Upper lobe of left lung (tissue), 6 donors: Measurements from ENCODE around the gene AXIN1. TPM values are rescaled to one million over a fixed set of nuclear protein-coding genes. Genes with fewer than 3 reads are reported as not detected.

Source experiments
- ATAC-seq, 2 donors: fragments of 200-7000 bp; cut with Tn5 transposase; one replicate each; pipeline ENCODE4 v1.9.1; 2022; ENCODE audit warnings: mild to moderate bottlenecking in 2 of 2, moderate library complexity in 2 of 2; ENCODE audit not compliant: low FRiP score in 2 of 2
- DNase-seq, 2 donors: peaks; one replicate each; pipeline ENCODE4 v3.0.0-alpha.2; 2019 to 2020
- H3K27ac ChIP-seq, 4 donors: fragments of 200-600 bp; sonication (generic); one replicate each; pipeline ENCODE4 v1.5.1; 2016 to 2019
- H3K27me3 ChIP-seq, 4 donors: fragments of 200-600 bp; sonication (generic); one replicate each; pipeline ENCODE4 v1.5.1; 2017 to 2019
- H3K36me3 ChIP-seq, 4 donors: fragments of 200-600 bp; sonication (generic); one replicate each; pipeline ENCODE4 v1.5.1; 2016 to 2019
- H3K4me1 ChIP-seq, 4 donors: fragments of 200-600 bp; sonication (generic); one replicate each; pipeline ENCODE4 v1.5.1; 2018 to 2019
- H3K4me3 ChIP-seq, 4 donors: fragments of 200-600 bp; sonication (generic); one replicate each; pipeline ENCODE4 v1.5.1; 2017 to 2019; ENCODE audit warnings: mild to moderate bottlenecking in 2 of 4, moderate library complexity in 1 of 4
- H3K9me3 ChIP-seq, 4 donors: fragments of 200-600 bp; sonication (generic); one replicate each; pipeline ENCODE4 v1.5.1; 2018 to 2019
- EP300 ChIP-seq, 4 donors: sonication (generic); formaldehyde crosslinking; IDR thresholded peaks; one replicate each; pipeline ENCODE4 v1.5.1; 2017; ENCODE audit warnings: antibody characterized with exemption in 4 of 4, control low read depth in 2 of 4
- POLR2A ChIP-seq, 4 donors: fragments of 450-650 bp; IDR thresholded peaks; one replicate each; pipeline ENCODE4 v1.5.1; 2016 to 2017; ENCODE audit warnings: antibody characterized with exemption in 4 of 4, mild to moderate bottlenecking in 2 of 4
- POLR2AphosphoS5 ChIP-seq, 2 donors: sonication (generic); formaldehyde crosslinking; IDR thresholded peaks; one replicate each; pipeline ENCODE4 v1.5.1; 2017; ENCODE audit warnings: antibody characterized with exemption in 2 of 2
- WGBS, 2 donors: methylation state at CpG; one replicate each; pipeline ENCODE4 v1.1.5; 2017 to 2018; 5-methylcytosine and 5-hydroxymethylcytosine counted together
- total RNA-seq, 6 donors: library from RNA; depleted of rRNA in 4 of 6; stranded (reverse); fragments of >200 nt in 4 of 6; gene quantifications; one replicate each; pipeline versions ENCODE4 v1.1.0 to v1.2.1, GENCODE V29; 2016 to 2021
- TF ChIP-seq, protein P1 (sequence below), 6 experiments: fragments of 450-650 bp in 4 of 6; fragments of 200-600 bp in 2 of 6; sonication (generic) in 2 of 6; IDR thresholded peaks; one replicate each; pipeline ENCODE4 v1.5.1; 2016 to 2019; ENCODE audit warnings: antibody characterized with exemption in 6 of 6
- donor health status: DM: no; HTN: no; CAD: no; lungs with moderate emphysema.
- donor health status: DM: no; HTN: yes; CAD: no; lungs with severe emphysema.

AXIN1 gene
- total RNA-seq, 6 donors from 2014 or later, result 26.8 to 45.9 (median 31.9) TPM

DNA sequence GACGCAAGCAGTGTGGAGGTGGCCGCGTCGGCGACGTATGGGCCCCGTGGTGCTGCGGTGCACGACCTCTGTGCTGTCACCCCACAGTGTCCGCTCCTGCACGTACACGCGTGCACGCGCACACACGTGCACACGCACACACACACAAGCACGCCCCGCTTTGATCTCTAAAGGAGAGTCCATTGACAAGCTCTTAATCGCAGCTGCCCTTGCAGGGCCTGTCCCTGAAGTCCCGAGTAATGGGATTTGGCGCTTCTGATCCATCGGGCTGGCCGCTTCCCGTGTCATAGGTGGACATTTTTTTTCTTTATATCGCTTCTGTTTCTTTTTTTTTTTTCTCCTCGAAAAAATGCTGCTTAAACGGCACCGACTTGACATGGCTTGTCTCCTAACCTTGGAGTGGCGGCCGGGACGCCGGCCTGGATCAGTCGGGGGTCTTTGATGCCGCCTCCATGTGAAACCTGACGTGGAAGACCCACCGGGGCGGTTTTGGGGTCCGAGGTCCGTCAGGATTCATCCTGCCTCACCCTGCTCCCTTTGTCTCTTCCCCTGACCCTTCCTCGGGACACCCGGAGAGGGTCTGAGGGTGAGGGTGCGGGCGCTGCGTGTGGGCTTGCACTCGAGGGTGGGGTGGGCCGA, 8.3 kb upstream of the AXIN1 start:
- TF ChIP-seq, protein P1, sequence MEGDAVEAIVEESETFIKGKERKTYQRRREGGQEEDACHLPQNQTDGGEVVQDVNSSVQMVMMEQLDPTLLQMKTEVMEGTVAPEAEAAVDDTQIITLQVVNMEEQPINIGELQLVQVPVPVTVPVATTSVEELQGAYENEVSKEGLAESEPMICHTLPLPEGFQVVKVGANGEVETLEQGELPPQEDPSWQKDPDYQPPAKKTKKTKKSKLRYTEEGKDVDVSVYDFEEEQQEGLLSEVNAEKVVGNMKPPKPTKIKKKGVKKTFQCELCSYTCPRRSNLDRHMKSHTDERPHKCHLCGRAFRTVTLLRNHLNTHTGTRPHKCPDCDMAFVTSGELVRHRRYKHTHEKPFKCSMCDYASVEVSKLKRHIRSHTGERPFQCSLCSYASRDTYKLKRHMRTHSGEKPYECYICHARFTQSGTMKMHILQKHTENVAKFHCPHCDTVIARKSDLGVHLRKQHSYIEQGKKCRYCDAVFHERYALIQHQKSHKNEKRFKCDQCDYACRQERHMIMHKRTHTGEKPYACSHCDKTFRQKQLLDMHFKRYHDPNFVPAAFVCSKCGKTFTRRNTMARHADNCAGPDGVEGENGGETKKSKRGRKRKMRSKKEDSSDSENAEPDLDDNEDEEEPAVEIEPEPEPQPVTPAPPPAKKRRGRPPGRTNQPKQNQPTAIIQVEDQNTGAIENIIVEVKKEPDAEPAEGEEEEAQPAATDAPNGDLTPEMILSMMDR (IDR thresholded peaks at IDR 0.05), result no peak
- no peak for TF ChIP-seq POLR2A (IDR thresholded peaks at IDR 0.05)
- no peak for TF ChIP-seq POLR2AphosphoS5 (IDR thresholded peaks at IDR 0.05)
- TF ChIP-seq EP300 (IDR thresholded peaks at IDR 0.05), result no peak
- Histone ChIP-seq H3K27ac (no peak overlapping the region), H3K9me3 (no peaks in the 10 kb centered on the region), H3K36me3 (no peaks in the 10 kb centered on the region), H3K27me3 (no peaks in the 10 kb centered on the region), H3K4me3 (no peak overlapping the region), H3K4me1 (peaks cover 0 to 6% (median 2%) of the 10 kb centered on the region in 4 donors)
- ATAC-seq (no peak), DNase-seq (no peak)
- WGBS, 2 donors, result 92 to 93% methylated on average over 44 to 47 of the region's 47 CpGs

GRCh38 chr16:359871-360697, 7.6 kb upstream of the AXIN1 start:
- no peaks in the 10 kb centered on the region for H3K9me3 ChIP-seq
- no peak overlapping the region for H3K27ac ChIP-seq
- 90 to 92% methylated on average over 34 to 47 of the region's 47 CpGs for WGBS, 2 donors
- H3K27me3 ChIP-seq, result no peaks in the 10 kb centered on the region
- peak in 1 of 2 donors; percentile 83 for DNase-seq
- H3K36me3 ChIP-seq, result no peaks in the 10 kb centered on the region
- H3K4me3 ChIP-seq, result no peak overlapping the region
- no peak for TF ChIP-seq POLR2A (IDR thresholded peaks at IDR 0.05)
- no peak for TF ChIP-seq EP300 (IDR thresholded peaks at IDR 0.05)
- TF ChIP-seq, protein P1 (IDR thresholded peaks at IDR 0.05), result no peak
- no peak for TF ChIP-seq POLR2AphosphoS5 (IDR thresholded peaks at IDR 0.05)
- peaks cover 0 to 6% (median 2%) of the 10 kb centered on the region in 4 donors for H3K4me1 ChIP-seq
- ATAC-seq, result no peak

DNA sequence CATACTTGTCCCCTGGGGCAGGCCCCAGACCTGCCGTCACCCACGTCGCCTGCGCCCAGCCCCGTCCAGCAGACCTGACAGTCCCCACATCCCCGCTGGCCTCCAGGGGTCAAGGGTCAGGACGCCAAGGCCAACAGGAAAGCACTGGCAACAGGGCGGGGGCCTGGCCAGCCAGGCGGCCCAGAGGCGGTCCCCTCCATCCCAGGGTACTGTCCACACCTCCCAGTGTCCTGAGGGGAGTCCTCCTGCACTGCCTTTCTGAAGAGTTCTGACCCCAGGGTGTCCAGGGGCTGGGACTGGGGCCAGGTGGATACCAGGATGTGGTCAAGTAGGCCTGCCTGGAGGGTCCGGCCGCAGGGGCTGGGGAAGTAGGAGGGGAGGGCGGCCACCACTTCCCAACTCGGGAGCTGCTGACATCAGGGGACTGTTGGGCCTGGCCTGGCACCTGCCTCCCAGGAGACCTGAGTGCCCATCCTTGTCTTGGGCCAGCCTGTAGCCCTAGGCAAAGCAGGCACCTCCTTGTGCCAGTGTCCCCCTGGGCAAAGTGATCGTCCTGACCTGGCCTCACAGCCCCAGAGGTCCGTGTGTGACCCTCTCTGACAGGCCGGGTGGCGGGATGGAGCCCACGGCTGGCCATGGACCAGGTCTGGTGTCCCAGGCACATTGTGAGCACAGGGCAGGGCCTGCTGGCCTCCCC, 6.7 kb upstream of the AXIN1 start:
- 77 to 80% methylated on average over 11 to 19 of the region's 19 CpGs for WGBS, 2 donors
- no peak for ATAC-seq

DNA sequence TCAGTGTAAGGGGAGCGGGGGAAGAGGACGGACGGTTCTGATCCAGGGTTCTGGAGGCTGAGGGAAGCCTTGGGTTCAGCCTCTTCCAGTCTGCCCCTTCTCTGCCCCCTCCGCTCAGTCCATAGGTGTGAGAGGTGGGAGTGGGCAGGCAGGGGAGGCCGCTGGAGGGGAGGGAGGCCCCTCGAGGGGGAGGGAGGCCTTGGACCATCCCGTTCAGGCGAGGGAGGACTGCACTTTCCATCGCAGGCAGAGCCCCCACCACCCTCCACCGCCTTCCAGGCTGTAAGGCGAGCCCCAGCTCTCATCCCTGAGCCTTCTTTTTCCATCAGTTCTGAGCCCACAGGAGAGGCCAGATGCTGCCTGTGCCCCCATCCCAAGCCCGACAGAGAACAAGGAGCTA, 4.2 kb upstream of the AXIN1 start:
- Histone ChIP-seq H3K9me3 (no peaks in the 10 kb centered on the region), H3K27me3 (no peaks in the 10 kb centered on the region), H3K36me3 (no peaks in the 10 kb centered on the region), H3K4me1 (peaks cover under 1 to 13% (median 7%) of the 10 kb centered on the region in 4 donors), H3K4me3 (no peak overlapping the region), H3K27ac (no peak overlapping the region)
- DNase-seq, result peak in 1 of 2 donors; percentile 47
- TF ChIP-seq POLR2A (IDR thresholded peaks at IDR 0.05), result no peak
- TF ChIP-seq, protein P1 (IDR thresholded peaks at IDR 0.05), result no peak
- TF ChIP-seq EP300 (IDR thresholded peaks at IDR 0.05), result no peak
- TF ChIP-seq POLR2AphosphoS5 (IDR thresholded peaks at IDR 0.05), result no peak
- 76 to 89% methylated on average over 8 to 9 of the region's 12 CpGs for WGBS, 2 donors
- no peak for ATAC-seq

More for the DNA sequence above, 6.7 kb upstream of the AXIN1 start:
- Histone ChIP-seq H3K27me3 (no peaks in the 10 kb centered on the region), H3K4me3 (no peak overlapping the region), H3K36me3 (no peaks in the 10 kb centered on the region), H3K9me3 (no peaks in the 10 kb centered on the region), H3K27ac (no peak overlapping the region), H3K4me1 (peaks cover 0 to 6% (median 2%) of the 10 kb centered on the region in 4 donors)
- DNase-seq, result peak in 1 of 2 donors; percentile 75
- TF ChIP-seq POLR2A (IDR thresholded peaks at IDR 0.05) (no peak), EP300 (IDR thresholded peaks at IDR 0.05) (no peak), POLR2AphosphoS5 (IDR thresholded peaks at IDR 0.05) (no peak)
- TF ChIP-seq, protein P1 (IDR thresholded peaks at IDR 0.05), result no peak
